HL-60 (cell line): ENCODE data around the gene PRKCE.

ENCODE experiments used
- DNase-seq, 2 experiments: peaks; one replicate each; pipeline ENCODE4 v3.0.0-alpha.2; 2010 to 2020; ENCODE audit warnings: low read depth in 1 of 2, low spot score in 1 of 2
- H3K27ac ChIP-seq: fragments of 250-450 bp; sonication (Bioruptor Pico); replicated peaks from 2 replicates; pipeline ENCODE4 v1.5.1; 2020; ENCODE audit warnings: mild to moderate bottlenecking, moderate library complexity
- H3K27me3 ChIP-seq: fragments of 250-450 bp; sonication (Bioruptor Pico); 2 replicates; pipeline ENCODE4 v1.5.1; 2021; ENCODE audit warnings: mild to moderate bottlenecking, moderate library complexity; ENCODE audit not compliant: insufficient read depth, poor library complexity, severe bottlenecking
- H3K4me3 ChIP-seq: replicated peaks from 2 replicates; pipeline ENCODE4 v1.5.1; 2011; ENCODE audit warnings: mild to moderate bottlenecking, control low read depth, low read length; ENCODE audit not compliant: insufficient read depth
- CTCF ChIP-seq: IDR thresholded peaks from one replicate; pipeline ENCODE4 v1.5.1; 2011; ENCODE audit warnings: low read length, control low read depth, inconsistent platforms; ENCODE audit not compliant: insufficient read depth
- GABPA ChIP-seq: IDR thresholded peaks from 2 replicates; pipeline ENCODE4 v1.6.1; 2012; ENCODE audit warnings: low read depth
- POLR2AphosphoS5 ChIP-seq: IDR thresholded peaks from 2 replicates; pipeline ENCODE4 v1.6.1; 2012; ENCODE audit warnings: low read depth
- REST ChIP-seq: IDR thresholded peaks from 2 replicates; pipeline ENCODE4 v1.6.1; 2012; ENCODE audit warnings: low read depth; ENCODE audit not compliant: insufficient replicate concordance
- SPI1 ChIP-seq: IDR thresholded peaks from 2 replicates; pipeline ENCODE4 v1.6.1; 2012; ENCODE audit warnings: low read depth, mild to moderate bottlenecking, borderline replicate concordance

PRKCE gene

GRCh38 chr2:45814488-45814887, 163.0 kb downstream of the PRKCE start:
- peaks cover 6% of the 10 kb centered on the region for H3K27me3 ChIP-seq
- H3K27ac ChIP-seq = no peak overlapping the region
- no peak for DNase-seq
- TF ChIP-seq CTCF (no peak), POLR2AphosphoS5 (no peak), SPI1 (no peak), REST (no peak), GABPA (no peak)
- no peak overlapping the region for H3K4me3 ChIP-seq

GRCh38 chr2:45814951-45815621, 163.6 kb downstream of the PRKCE start:
- Histone ChIP-seq H3K27me3 (peaks cover 6% of the 10 kb centered on the region), H3K27ac (no peak overlapping the region), H3K4me3 (no peak overlapping the region)
- no peak for TF ChIP-seq REST
- no peak for TF ChIP-seq SPI1
- DNase-seq = no peak

- no peak overlapping the region for H3K4me3 ChIP-seq
- DNase-seq = no peak
- H3K27me3 ChIP-seq = peaks cover 6% of the 10 kb centered on the region
- TF ChIP-seq SPI1 = no peak
- TF ChIP-seq REST = no peak
- TF ChIP-seq GABPA = no peak
- no peak for TF ChIP-seq CTCF
- TF ChIP-seq POLR2AphosphoS5 = no peak
- H3K27ac ChIP-seq = no peak overlapping the region
These were observed 164.8 kb downstream of the PRKCE start for GRCh38 chr2:45816272-45816671.

GRCh38 chr2:45818591-45818990, 167.1 kb downstream of the PRKCE start:
- Histone ChIP-seq H3K27ac (no peak overlapping the region), H3K27me3 (peaks cover 2% of the 10 kb centered on the region), H3K4me3 (no peak overlapping the region)
- TF ChIP-seq CTCF (no peak), POLR2AphosphoS5 (no peak), REST (no peak), SPI1 (no peak), GABPA (no peak)
- DNase-seq = no peak
